Left ventricle myocardium inferior (tissue), 1 donor: ENCODE results near the gene DYSF. TPM values are rescaled to one million over a fixed set of nuclear protein-coding genes. Genes with fewer than 3 reads are reported as not detected.

ENCODE experiments used
- DNase-seq: peaks from one replicate; pipeline ENCODE4 v3.0.0-alpha.2; 2020
- H3K27ac ChIP-seq: fragments of 200-600 bp; replicated peaks from 2 replicates; pipeline ENCODE4 v1.8.0; 2021
- H3K27me3 ChIP-seq: fragments of 200-600 bp; 2 replicates; pipeline ENCODE4 v1.8.0; 2021; ENCODE audit warnings: low read depth
- H3K36me3 ChIP-seq: fragments of 200-600 bp; 2 replicates; pipeline ENCODE4 v1.8.0; 2021
- H3K4me1 ChIP-seq: fragments of 200-600 bp; 2 replicates; pipeline ENCODE4 v1.8.0; 2021
- H3K4me3 ChIP-seq: fragments of 200-600 bp; 2 replicates; pipeline ENCODE4 v1.8.0; 2021; ENCODE audit warnings: mild to moderate bottlenecking, moderate library complexity
- H3K9me3 ChIP-seq: fragments of 200-600 bp; replicated peaks from 2 replicates; pipeline ENCODE4 v1.8.0; 2021
- intact Hi-C: fragments of 100-400 bp; cut with micrococcal nuclease; formaldehyde crosslinking; loops from one replicate; pipeline ENCODE4 v1.11.0; 2022
- total RNA-seq: library from RNA; stranded (reverse); fragmentation: NEBNext Ultra II Directional; extraction: Animal tissue kit (Norgen Biotek cat#: 25700); gene quantifications from one replicate; pipeline ENCODE4 v1.2.1, GENCODE V29; 2021
- TF ChIP-seq, protein P1 (sequence below): fragments of 200-600 bp; IDR thresholded peaks from 2 replicates; pipeline ENCODE4 v1.8.0; 2021; ENCODE audit warnings: antibody characterized with exemption, mild to moderate bottlenecking, borderline replicate concordance
- donor health status: DM: no; HTN: yes; CAD: no; lungs with severe emphysema.

Gene DYSF
- total RNA-seq, 1 donor from 2014 or later: 48.2 TPM

DNA sequence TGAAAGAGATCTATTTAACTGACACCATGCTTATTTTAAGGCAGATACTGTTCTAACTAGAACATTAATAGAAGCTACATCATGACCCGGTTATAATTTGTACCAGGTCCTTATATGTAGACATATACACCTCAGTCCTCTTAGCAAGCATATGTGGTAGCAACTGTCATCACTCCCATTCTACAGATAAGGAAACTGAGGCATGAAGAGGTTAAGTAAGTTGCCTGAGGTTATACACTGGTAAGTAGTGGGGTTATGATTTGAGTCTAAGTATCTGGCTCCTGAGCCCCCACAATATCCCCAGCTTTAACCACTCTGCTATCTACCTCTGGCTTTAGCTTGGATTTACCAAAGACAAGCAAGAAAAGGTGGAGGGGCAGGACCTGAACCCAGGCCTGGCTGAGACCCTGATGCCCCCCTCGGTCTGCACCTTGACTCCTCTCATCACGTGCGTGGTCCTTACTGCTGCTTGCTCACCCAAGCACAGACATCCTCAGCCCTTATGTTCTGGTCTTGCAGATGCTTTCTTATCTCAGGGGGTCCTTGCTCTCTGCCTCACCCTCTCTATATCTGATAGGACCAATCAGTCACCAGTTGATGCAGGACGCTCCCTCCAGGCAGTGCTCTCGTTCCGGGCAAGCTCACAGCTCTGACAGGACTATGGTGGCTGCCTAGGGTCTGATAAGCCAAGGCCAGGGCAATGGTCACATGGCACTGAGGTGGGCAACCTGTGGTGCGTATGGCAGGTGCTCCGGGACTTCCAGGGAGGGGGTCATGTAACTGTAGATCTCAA, 4.0 kb downstream of the DYSF start:
- no peaks in the 10 kb centered on the region for H3K36me3 ChIP-seq
- no peaks in the 10 kb centered on the region for H3K9me3 ChIP-seq
- H3K4me1 ChIP-seq: peaks cover 100% of the 10 kb centered on the region
- peak overlapping the region; percentile 91 for H3K27ac ChIP-seq
- H3K27me3 ChIP-seq: peaks cover 13% of the 10 kb centered on the region
- no peak overlapping the region for H3K4me3 ChIP-seq
- intact Hi-C loops: no loop called here
- TF ChIP-seq, protein P1, sequence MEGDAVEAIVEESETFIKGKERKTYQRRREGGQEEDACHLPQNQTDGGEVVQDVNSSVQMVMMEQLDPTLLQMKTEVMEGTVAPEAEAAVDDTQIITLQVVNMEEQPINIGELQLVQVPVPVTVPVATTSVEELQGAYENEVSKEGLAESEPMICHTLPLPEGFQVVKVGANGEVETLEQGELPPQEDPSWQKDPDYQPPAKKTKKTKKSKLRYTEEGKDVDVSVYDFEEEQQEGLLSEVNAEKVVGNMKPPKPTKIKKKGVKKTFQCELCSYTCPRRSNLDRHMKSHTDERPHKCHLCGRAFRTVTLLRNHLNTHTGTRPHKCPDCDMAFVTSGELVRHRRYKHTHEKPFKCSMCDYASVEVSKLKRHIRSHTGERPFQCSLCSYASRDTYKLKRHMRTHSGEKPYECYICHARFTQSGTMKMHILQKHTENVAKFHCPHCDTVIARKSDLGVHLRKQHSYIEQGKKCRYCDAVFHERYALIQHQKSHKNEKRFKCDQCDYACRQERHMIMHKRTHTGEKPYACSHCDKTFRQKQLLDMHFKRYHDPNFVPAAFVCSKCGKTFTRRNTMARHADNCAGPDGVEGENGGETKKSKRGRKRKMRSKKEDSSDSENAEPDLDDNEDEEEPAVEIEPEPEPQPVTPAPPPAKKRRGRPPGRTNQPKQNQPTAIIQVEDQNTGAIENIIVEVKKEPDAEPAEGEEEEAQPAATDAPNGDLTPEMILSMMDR: no peak
- DNase-seq: no peak

DNA sequence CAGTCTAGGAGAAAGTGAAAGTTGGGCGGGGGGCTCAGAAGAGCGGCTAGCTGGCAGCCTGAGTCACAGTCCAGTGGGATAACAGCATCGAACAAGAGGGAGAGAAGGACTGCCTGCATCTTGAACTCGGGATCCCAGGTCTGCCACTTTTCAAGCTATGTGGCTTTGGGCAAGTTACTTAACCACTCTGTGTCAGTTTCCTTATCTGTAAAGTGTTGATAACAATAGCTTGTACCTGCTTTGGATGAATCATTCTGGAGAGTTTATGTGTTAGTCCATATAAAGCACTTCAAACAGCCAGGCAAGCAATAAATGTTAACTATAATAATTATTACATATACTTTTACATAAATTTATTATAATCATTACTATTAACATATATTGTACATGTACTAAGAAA, 4.6 kb downstream of the DYSF start:
- Histone ChIP-seq H3K4me3 (no peak overlapping the region), H3K27me3 (peaks cover 13% of the 10 kb centered on the region), H3K9me3 (no peaks in the 10 kb centered on the region), H3K27ac (peak overlapping the region; percentile 91), H3K36me3 (no peaks in the 10 kb centered on the region), H3K4me1 (peaks cover 100% of the 10 kb centered on the region)
- TF ChIP-seq, protein P1: no peak
- no peak for DNase-seq
- intact Hi-C loops: no loop called here

GRCh38 chr2:71458413-71459083, 5.2 kb downstream of the DYSF start:
- H3K4me1 ChIP-seq: peaks cover 100% of the 10 kb centered on the region
- DNase-seq: peak; percentile 45

GRCh38 chr2:71459084-71459431, 5.7 kb downstream of the DYSF start:
- Histone ChIP-seq H3K4me3 (no peak overlapping the region), H3K9me3 (no peaks in the 10 kb centered on the region), H3K27ac (peak overlapping the region; percentile 91), H3K27me3 (peaks cover 7% of the 10 kb centered on the region), H3K36me3 (no peaks in the 10 kb centered on the region), H3K4me1 (peaks cover 100% of the 10 kb centered on the region)
- no peak for DNase-seq
- TF ChIP-seq, protein P1: no peak
- intact Hi-C loops: no loop called here

More at GRCh38 chr2:71458413-71459083, 5.2 kb downstream of the DYSF start:
- no peaks in the 10 kb centered on the region for H3K9me3 ChIP-seq
- H3K27me3 ChIP-seq: peaks cover 12% of the 10 kb centered on the region
- intact Hi-C loops: no loop called here
- TF ChIP-seq, protein P1: no peak
- H3K4me3 ChIP-seq: no peak overlapping the region
- peak overlapping the region; percentile 91 for H3K27ac ChIP-seq
- no peaks in the 10 kb centered on the region for H3K36me3 ChIP-seq

- TF ChIP-seq, protein P1: no peak
- Histone ChIP-seq H3K27ac (peak overlapping the region; percentile 91), H3K27me3 (no peaks in the 10 kb centered on the region), H3K9me3 (no peaks in the 10 kb centered on the region), H3K36me3 (no peaks in the 10 kb centered on the region), H3K4me3 (no peak overlapping the region), H3K4me1 (peaks cover 97% of the 10 kb centered on the region)
- DNase-seq: no peak
- intact Hi-C loops: loop anchor here (5.0 kb wide), 1 partner anchor 47 kb away; no protein-coding TSS in a partner anchor
Observed at GRCh38 chr2:71460056-71460455, 6.7 kb downstream of the DYSF start.
